K562 (cell line): ENCODE measurements around the gene PDIA2. TPM values are rescaled to one million over a fixed set of nuclear protein-coding genes. Genes with fewer than 3 reads are reported as not detected.

Experiments used
- ARID3A ChIP-seq: IDR thresholded peaks from 2 replicates; pipeline ENCODE4 v1.6.1; 2012; ENCODE audit warnings: low read depth, low read length, improper control_type of control experiment, borderline replicate concordance
- ATF7 ChIP-seq: fragments of 450-650 bp; IDR thresholded peaks from 2 replicates; pipeline ENCODE4 v1.7.1; 2014; ENCODE audit warnings: mild to moderate bottlenecking, moderate library complexity
- BRD4 ChIP-seq: fragments of 200-600 bp; sonication (generic); IDR thresholded peaks from 2 replicates; pipeline ENCODE4 v1.6.1; 2017; ENCODE audit warnings: inconsistent platforms
- CREB3L1 ChIP-seq: fragments of 450-650 bp; IDR thresholded peaks from 2 replicates; pipeline ENCODE4 v1.6.1; 2014; ENCODE audit warnings: low read depth, mild to moderate bottlenecking, moderate library complexity, borderline replicate concordance
- FOXJ3 ChIP-seq: sonication (generic); formaldehyde crosslinking; IDR thresholded peaks from 2 replicates; pipeline ENCODE4 v1.4.0; 2020; ENCODE audit warnings: mild to moderate bottlenecking, missing genetic modification reagents
- IFI16 ChIP-seq: fragments of 250-450 bp; sonication (Bioruptor Pico); IDR thresholded peaks from 2 replicates; pipeline ENCODE4 v2.1.2; 2022; ENCODE audit warnings: mild to moderate bottlenecking, inconsistent platforms
- MBD2 ChIP-seq: sonication (generic); IDR thresholded peaks from 2 replicates; pipeline ENCODE4 v1.6.1; 2016; ENCODE audit warnings: low read depth, borderline replicate concordance
- MYC ChIP-seq, 2 experiments: fragments of 250-450 bp in 1 of 2; sonication (Bioruptor Pico) in 1 of 2; IDR thresholded peaks; 2 replicates each; pipeline versions ENCODE4 v1.5.1 to v1.6.1; 2012 to 2021; ENCODE audit warnings: low read depth in 2 of 2, borderline replicate concordance in 1 of 2, improper control_type of control experiment in 1 of 2, low read length in 1 of 2, mild to moderate bottlenecking in 1 of 2, moderate library complexity in 1 of 2
- PHB ChIP-seq: fragments of 250-450 bp; sonication (Bioruptor Pico); IDR thresholded peaks from 2 replicates; pipeline ENCODE4 v1.5.0; 2021
- RNF219 ChIP-seq: fragments of 250-450 bp; sonication (Bioruptor Pico); IDR thresholded peaks from 2 replicates; pipeline ENCODE4 v1.5.0; 2022; ENCODE audit warnings: mild to moderate bottlenecking
- TCF3 ChIP-seq: sonication (generic); formaldehyde crosslinking; IDR thresholded peaks from 2 replicates; pipeline ENCODE4 v1.4.0; 2020; ENCODE audit warnings: mild to moderate bottlenecking, missing genetic modification reagents
- TSC22D4 ChIP-seq: fragments of 450-650 bp; IDR thresholded peaks from 2 replicates; pipeline ENCODE4 v1.6.1; 2016; ENCODE audit warnings: missing genetic modification characterization, missing biosample characterization, control low read depth
- ZFX ChIP-seq: sonication (generic); formaldehyde crosslinking; IDR thresholded peaks from 2 replicates; pipeline ENCODE4 v1.8.0; 2022; ENCODE audit warnings: mild to moderate bottlenecking, missing genetic modification reagents, moderate library complexity
- ZNF140 ChIP-seq: fragments of 250-450 bp; sonication (Bioruptor Pico); IDR thresholded peaks from 2 replicates; pipeline ENCODE4 v1.8.0; 2021; ENCODE audit warnings: moderate library complexity, mild to moderate bottlenecking, inconsistent platforms
- ZNF232 ChIP-seq: sonication (generic); formaldehyde crosslinking; IDR thresholded peaks from 2 replicates; pipeline ENCODE4 v1.8.0; 2022; ENCODE audit warnings: mild to moderate bottlenecking, missing genetic modification reagents
- ZNF551 ChIP-seq: fragments of 250-450 bp; sonication (Bioruptor Pico); IDR thresholded peaks from 2 replicates; pipeline ENCODE4 v1.5.0; 2021; ENCODE audit warnings: mild to moderate bottlenecking, moderate library complexity
- ZNF589 ChIP-seq: fragments of 200-800 bp; sonication (Bioruptor generic); IDR thresholded peaks from 2 replicates; pipeline ENCODE4 v1.6.1; 2016; ENCODE audit warnings: low read depth, missing genetic modification characterization, missing compliant biosample characterization
- ZNF780A ChIP-seq: fragments of 250-450 bp; sonication (Bioruptor Pico); IDR thresholded peaks from 2 replicates; pipeline ENCODE4 v1.5.0; 2021; ENCODE audit warnings: mild to moderate bottlenecking
- polyA plus RNA-seq, 8 experiments: library from polyadenylated mRNA; depleted of rRNA in 4 of 8; stranded (reverse) in 5 of 8; unstranded in 3 of 8; fragments of >200 nt; fragmentation: Nextera tagmentation in 2 of 8; fragmentation: Illumina TruSeq in 1 of 8; extraction: Ambion mirVana in 2 of 8; extraction: Trizol in 1 of 8; gene quantifications; 2 replicates each; pipeline versions ENCODE4 v1.2.1 to v1.2.3, GENCODE V29; 2011 to 2014; ENCODE audit warnings: inconsistent platforms in 1 of 8, missing spikeins in 1 of 8
- total RNA-seq, 7 experiments: library from RNA; depleted of rRNA in 6 of 7; stranded (reverse); fragments of >200 nt in 6 of 7; fragmentation: Illumina TruSeq in 2 of 7; extraction: Trizol in 2 of 7; gene quantifications; 2 replicates each; pipeline versions ENCODE4 v1.2.1 to v1.2.3, GENCODE V29; 2011 to 2021; ENCODE audit warnings: low replicate concordance in 1 of 7
- TF ChIP-seq, protein P1 (sequence below): sonication (generic); formaldehyde crosslinking; IDR thresholded peaks from 2 replicates; pipeline ENCODE4 v1.8.0; 2022; ENCODE audit warnings: mild to moderate bottlenecking, missing genetic modification reagents

PDIA2 gene
- total and polyA plus RNA-seq, 9 of the 15 experiments (the other 6 are each of a cell fraction or from before 2014, with no cell fraction given): 0.13 to 0.92 (median 0.23) TPM; not detected in 4

DNA sequence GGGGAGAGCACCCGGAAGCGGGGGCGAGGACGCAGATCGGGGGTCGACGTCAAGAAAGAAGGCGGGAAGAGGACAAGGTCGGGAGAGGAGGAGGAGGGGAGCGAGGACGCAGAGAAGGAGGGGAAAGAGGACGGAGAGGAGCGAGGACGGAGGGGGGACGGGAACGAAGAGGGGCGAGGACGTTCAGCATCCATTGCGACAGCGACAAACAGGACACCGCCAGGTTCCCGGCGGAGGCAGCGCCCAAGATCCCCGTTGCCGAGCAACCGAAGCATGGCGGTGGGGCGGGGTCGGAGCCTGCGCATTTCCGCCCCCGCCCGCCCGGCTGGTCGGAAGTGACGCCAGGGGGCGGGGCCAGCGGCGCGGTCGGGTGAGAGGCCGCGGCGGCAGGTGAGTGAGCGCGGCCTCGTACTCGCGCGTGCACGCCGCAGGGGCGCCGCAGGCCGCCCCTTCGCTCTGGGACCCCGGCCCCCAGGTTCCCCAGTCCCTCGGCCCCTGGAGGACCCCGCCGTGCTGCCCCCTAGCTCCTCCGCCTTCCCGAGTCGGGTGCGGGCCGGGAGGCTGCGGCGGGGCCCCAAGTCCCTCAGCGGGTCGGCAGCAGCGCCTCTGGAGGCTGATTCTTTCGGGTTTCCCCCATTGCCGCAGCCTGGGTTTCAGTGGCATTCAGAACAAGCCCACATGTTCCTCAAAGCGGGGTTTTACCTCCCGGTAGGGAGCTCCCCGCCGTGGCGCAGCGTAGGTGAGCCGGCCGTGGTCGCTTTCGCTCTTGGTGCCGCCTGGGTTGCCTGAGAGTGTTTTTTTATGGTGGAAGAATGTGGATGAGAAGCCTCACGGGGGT, 48.3 kb upstream of the PDIA2 start, which contains the start of gene FAM234A (continued):
- TF ChIP-seq ARID3A: no peak
- no peak; the same call in none of the 2 replicates for TF ChIP-seq CREB3L1
- peak; percentile 65 for TF ChIP-seq MYC (IDR thresholded peaks at IDR 0.05; ENCODE audit: low read depth, low read length)
- TF ChIP-seq MYC (CRISPR knock-in tag; IDR thresholded peaks at IDR 0.05; ENCODE audit: borderline replicate concordance, low read depth): no peak
- no peak for TF ChIP-seq RNF219
- no peak for TF ChIP-seq ZNF232
- no peak for TF ChIP-seq TCF3 (CRISPR knock-in tag)
- peak; percentile 96 for TF ChIP-seq ZFX (CRISPR knock-in tag)
- TF ChIP-seq BRD4: no peak
- TF ChIP-seq MBD2: no peak; the same call in 1 of the 2 replicates
- no peak for TF ChIP-seq FOXJ3 (CRISPR knock-in tag)
- TF ChIP-seq TSC22D4 (tag): no peak
- TF ChIP-seq PHB (CRISPR knock-in tag): no peak
- peak; percentile 86 for TF ChIP-seq ATF7
- TF ChIP-seq ZNF589 (CRISPR knock-in tag): no peak
- TF ChIP-seq ZNF780A (CRISPR knock-in tag): no peak
- TF ChIP-seq ZNF140 (CRISPR knock-in tag): no peak
- no peak for TF ChIP-seq IFI16 (CRISPR knock-in tag)
- TF ChIP-seq, protein P1, sequence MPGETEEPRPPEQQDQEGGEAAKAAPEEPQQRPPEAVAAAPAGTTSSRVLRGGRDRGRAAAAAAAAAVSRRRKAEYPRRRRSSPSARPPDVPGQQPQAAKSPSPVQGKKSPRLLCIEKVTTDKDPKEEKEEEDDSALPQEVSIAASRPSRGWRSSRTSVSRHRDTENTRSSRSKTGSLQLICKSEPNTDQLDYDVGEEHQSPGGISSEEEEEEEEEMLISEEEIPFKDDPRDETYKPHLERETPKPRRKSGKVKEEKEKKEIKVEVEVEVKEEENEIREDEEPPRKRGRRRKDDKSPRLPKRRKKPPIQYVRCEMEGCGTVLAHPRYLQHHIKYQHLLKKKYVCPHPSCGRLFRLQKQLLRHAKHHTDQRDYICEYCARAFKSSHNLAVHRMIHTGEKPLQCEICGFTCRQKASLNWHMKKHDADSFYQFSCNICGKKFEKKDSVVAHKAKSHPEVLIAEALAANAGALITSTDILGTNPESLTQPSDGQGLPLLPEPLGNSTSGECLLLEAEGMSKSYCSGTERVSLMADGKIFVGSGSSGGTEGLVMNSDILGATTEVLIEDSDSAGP (CRISPR knock-in tag): peak; percentile 14; the same call in 1 of the 2 replicates
- no peak for TF ChIP-seq ZNF551
